ENCODE measurements around the gene RNF151. TPM values are rescaled to one million over a fixed set of nuclear protein-coding genes. Genes with fewer than 3 reads are reported as not detected.

Gene RNF151
- total and polyA plus RNA-seq, 2 of the 13 experiments (the other 11 are each of a cell fraction or from before 2014, with no cell fraction given), result not detected

DNA sequence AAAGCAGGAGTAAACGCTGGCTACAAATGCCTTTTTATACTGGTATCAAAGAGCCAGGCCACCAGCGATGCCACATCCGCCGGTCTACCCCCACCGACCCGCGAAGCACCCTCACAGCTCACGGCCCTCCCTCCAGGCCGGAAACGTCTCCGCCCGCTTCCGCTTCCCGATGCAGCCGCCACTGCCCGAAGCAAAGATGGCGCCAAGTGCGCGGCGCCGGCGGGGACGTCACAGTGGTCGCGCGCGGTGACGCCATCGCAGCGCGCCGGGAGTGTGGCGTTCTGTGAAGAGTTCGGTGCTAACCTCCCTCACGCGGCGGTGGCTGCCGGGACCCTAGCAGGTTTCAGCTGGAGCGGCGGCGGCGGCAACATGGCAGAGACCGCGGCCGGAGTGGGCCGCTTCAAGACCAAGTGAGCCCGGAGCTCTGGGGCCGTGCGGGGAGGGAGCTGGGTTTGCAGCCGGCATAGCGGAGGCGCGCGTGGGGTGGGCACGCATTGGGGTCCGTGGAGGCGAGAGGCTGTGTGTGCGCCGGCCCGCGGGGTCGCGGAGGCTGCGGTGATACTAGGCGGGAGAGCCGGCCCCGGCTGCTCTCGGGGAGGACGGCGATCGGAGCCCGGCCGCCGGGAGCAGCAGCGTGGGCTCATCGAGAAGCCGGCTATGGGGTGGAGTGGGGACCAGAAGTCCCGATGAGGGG lies 5.3 kb downstream of the RNF151 start, which contains the start of gene TBL3 (continued):
- TF ChIP-seq, protein P1, sequence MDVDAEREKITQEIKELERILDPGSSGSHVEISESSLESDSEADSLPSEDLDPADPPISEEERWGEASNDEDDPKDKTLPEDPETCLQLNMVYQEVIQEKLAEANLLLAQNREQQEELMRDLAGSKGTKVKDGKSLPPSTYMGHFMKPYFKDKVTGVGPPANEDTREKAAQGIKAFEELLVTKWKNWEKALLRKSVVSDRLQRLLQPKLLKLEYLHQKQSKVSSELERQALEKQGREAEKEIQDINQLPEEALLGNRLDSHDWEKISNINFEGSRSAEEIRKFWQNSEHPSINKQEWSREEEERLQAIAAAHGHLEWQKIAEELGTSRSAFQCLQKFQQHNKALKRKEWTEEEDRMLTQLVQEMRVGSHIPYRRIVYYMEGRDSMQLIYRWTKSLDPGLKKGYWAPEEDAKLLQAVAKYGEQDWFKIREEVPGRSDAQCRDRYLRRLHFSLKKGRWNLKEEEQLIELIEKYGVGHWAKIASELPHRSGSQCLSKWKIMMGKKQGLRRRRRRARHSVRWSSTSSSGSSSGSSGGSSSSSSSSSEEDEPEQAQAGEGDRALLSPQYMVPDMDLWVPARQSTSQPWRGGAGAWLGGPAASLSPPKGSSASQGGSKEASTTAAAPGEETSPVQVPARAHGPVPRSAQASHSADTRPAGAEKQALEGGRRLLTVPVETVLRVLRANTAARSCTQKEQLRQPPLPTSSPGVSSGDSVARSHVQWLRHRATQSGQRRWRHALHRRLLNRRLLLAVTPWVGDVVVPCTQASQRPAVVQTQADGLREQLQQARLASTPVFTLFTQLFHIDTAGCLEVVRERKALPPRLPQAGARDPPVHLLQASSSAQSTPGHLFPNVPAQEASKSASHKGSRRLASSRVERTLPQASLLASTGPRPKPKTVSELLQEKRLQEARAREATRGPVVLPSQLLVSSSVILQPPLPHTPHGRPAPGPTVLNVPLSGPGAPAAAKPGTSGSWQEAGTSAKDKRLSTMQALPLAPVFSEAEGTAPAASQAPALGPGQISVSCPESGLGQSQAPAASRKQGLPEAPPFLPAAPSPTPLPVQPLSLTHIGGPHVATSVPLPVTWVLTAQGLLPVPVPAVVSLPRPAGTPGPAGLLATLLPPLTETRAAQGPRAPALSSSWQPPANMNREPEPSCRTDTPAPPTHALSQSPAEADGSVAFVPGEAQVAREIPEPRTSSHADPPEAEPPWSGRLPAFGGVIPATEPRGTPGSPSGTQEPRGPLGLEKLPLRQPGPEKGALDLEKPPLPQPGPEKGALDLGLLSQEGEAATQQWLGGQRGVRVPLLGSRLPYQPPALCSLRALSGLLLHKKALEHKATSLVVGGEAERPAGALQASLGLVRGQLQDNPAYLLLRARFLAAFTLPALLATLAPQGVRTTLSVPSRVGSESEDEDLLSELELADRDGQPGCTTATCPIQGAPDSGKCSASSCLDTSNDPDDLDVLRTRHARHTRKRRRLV (CRISPR knock-in tag; IDR thresholded peaks at IDR 0.05), result 0 out of 2 replicates have a peak, but pooled peaks have one; percentile 71
- TF ChIP-seq GABPA (IDR thresholded peaks at IDR 0.05; ENCODE audit: low read depth, low read length), result peak; percentile 96
- peak; percentile 97 for TF ChIP-seq GABPA (CRISPR knock-in tag; IDR thresholded peaks at IDR 0.05; ENCODE audit: low read depth)
- TF ChIP-seq, protein P2, sequence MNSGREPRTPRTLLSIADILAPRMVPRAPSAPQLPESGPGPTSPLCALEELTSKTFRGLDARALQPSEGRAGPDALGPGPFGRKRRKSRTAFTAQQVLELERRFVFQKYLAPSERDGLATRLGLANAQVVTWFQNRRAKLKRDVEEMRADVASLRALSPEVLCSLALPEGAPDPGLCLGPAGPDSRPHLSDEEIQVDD (CRISPR knock-in tag; IDR thresholded peaks at IDR 0.05; ENCODE audit: borderline replicate concordance), result 0 out of 2 replicates have a peak, but pooled peaks have one; percentile 69
- TF ChIP-seq, protein P3, sequence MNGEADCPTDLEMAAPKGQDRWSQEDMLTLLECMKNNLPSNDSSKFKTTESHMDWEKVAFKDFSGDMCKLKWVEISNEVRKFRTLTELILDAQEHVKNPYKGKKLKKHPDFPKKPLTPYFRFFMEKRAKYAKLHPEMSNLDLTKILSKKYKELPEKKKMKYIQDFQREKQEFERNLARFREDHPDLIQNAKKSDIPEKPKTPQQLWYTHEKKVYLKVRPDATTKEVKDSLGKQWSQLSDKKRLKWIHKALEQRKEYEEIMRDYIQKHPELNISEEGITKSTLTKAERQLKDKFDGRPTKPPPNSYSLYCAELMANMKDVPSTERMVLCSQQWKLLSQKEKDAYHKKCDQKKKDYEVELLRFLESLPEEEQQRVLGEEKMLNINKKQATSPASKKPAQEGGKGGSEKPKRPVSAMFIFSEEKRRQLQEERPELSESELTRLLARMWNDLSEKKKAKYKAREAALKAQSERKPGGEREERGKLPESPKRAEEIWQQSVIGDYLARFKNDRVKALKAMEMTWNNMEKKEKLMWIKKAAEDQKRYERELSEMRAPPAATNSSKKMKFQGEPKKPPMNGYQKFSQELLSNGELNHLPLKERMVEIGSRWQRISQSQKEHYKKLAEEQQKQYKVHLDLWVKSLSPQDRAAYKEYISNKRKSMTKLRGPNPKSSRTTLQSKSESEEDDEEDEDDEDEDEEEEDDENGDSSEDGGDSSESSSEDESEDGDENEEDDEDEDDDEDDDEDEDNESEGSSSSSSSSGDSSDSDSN (CRISPR knock-in tag; IDR thresholded peaks at IDR 0.05), result peak; percentile 89
- TF ChIP-seq, protein P4, sequence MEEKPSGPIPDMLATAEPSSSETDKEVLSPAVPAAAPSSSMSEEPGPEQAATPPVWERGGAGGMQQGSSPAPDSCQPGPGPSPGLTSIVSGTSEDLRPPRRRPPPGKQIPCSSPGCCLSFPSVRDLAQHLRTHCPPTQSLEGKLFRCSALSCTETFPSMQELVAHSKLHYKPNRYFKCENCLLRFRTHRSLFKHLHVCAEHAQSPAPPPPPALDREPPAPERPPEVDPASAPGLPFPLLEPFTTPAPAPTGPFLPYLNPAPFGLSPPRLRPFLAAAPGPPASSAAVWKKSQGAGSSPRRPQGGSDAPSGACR (CRISPR knock-in tag; IDR thresholded peaks at IDR 0.05), result peak; percentile 98
- no peak for TF ChIP-seq ZNF773 (CRISPR knock-in tag; IDR thresholded peaks at IDR 0.05; ENCODE audit: borderline replicate concordance)
- peak; percentile 17; the same call in 1 of the 2 replicates for TF ChIP-seq ZNF256 (CRISPR knock-in tag; conservative IDR thresholded peaks at IDR 0.05)
- TF ChIP-seq, protein P5, sequence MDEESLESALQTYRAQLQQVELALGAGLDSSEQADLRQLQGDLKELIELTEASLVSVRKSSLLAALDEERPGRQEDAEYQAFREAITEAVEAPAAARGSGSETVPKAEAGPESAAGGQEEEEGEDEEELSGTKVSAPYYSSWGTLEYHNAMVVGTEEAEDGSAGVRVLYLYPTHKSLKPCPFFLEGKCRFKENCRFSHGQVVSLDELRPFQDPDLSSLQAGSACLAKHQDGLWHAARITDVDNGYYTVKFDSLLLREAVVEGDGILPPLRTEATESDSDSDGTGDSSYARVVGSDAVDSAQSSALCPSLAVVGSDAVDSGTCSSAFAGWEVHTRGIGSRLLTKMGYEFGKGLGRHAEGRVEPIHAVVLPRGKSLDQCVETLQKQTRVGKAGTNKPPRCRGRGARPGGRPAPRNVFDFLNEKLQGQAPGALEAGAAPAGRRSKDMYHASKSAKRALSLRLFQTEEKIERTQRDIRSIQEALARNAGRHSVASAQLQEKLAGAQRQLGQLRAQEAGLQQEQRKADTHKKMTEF (CRISPR knock-in tag; IDR thresholded peaks at IDR 0.05), result peak; percentile 97
- TF ChIP-seq, protein P6, sequence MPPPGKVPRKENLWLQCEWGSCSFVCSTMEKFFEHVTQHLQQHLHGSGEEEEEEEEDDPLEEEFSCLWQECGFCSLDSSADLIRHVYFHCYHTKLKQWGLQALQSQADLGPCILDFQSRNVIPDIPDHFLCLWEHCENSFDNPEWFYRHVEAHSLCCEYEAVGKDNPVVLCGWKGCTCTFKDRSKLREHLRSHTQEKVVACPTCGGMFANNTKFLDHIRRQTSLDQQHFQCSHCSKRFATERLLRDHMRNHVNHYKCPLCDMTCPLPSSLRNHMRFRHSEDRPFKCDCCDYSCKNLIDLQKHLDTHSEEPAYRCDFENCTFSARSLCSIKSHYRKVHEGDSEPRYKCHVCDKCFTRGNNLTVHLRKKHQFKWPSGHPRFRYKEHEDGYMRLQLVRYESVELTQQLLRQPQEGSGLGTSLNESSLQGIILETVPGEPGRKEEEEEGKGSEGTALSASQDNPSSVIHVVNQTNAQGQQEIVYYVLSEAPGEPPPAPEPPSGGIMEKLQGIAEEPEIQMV (CRISPR knock-in tag; IDR thresholded peaks at IDR 0.05; ENCODE audit: low read depth), result peak; percentile 86; the same call in 1 of the 2 replicates
- TF ChIP-seq, protein P7, sequence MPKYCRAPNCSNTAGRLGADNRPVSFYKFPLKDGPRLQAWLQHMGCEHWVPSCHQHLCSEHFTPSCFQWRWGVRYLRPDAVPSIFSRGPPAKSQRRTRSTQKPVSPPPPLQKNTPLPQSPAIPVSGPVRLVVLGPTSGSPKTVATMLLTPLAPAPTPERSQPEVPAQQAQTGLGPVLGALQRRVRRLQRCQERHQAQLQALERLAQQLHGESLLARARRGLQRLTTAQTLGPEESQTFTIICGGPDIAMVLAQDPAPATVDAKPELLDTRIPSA (CRISPR knock-in tag; IDR thresholded peaks at IDR 0.05; ENCODE audit: borderline replicate concordance), result no peak; the same call in 1 of the 2 replicates
- peak; percentile 79 for TF ChIP-seq MED1 (CRISPR knock-in tag; IDR thresholded peaks at IDR 0.05)
- no peak for TF ChIP-seq ZNF75D (CRISPR knock-in tag; IDR thresholded peaks at IDR 0.05; ENCODE audit: borderline replicate concordance)
- peak; percentile 79 for TF ChIP-seq ATF7-NPFF (CRISPR knock-in tag; IDR thresholded peaks at IDR 0.05; ENCODE audit: low read depth)
- peak; percentile 93 for TF ChIP-seq TARDBP (CRISPR knock-in tag; IDR thresholded peaks at IDR 0.05)

Data from HepG2 (cell line).